Panc1 (cell line): Measurements from ENCODE around the gene SMAD7. TPM values are rescaled to one million over a fixed set of nuclear protein-coding genes. Genes with fewer than 3 reads are reported as not detected.

Experiments
- ATAC-seq: fragments of 200-7000 bp; cut with Tn5 transposase; 2 replicates; pipeline ENCODE4 v1.9.1; 2020; ENCODE audit warnings: mild to moderate bottlenecking, moderate library complexity
- BruUV-seq: library from RNA; stranded (reverse); fragments of 400-500 nt; replicated peaks from 2 replicates; lab custom pipeline; 2021; lab: Mats Ljungman, UMichigan
- CTCF ChIA-PET: fragments of 300-600 bp; sonication (Branson Sonifier 250); formaldehyde crosslinking; loops from one replicate; lab custom pipeline; 2022; ENCODE audit warnings: antibody characterized with exemption; lab: Charles Lee
- POLR2A ChIA-PET: fragments of 300-600 bp; sonication (Branson Sonifier 250); formaldehyde crosslinking; loops from one replicate; lab custom pipeline; 2022; ENCODE audit warnings: antibody characterized with exemption; lab: Charles Lee
- DNase-seq: peaks from one replicate; pipeline ENCODE4 v3.0.0-alpha.2; 2010; ENCODE audit warnings: low read depth, low spot score
- H3K27ac ChIP-seq: 2 replicates; pipeline ENCODE4 v1.5.1; 2011; ENCODE audit warnings: mild to moderate bottlenecking, low read length, inconsistent platforms
- H3K27me3 ChIP-seq: fragments of 200-500 bp; sonication (Bioruptor generic); 2 replicates; pipeline ENCODE4 v1.6.0; 2014; ENCODE audit warnings: low read length, inconsistent platforms; ENCODE audit not compliant: control insufficient read depth, insufficient read depth
- H3K36me3 ChIP-seq: fragments of 200-500 bp; sonication (Bioruptor generic); 2 replicates; pipeline ENCODE4 v1.5.1; 2014; ENCODE audit warnings: inconsistent platforms, mild to moderate bottlenecking, low read length, moderate library complexity; ENCODE audit not compliant: control insufficient read depth, insufficient read depth
- H3K4me1 ChIP-seq: 2 replicates; pipeline ENCODE4 v1.5.1; 2011; ENCODE audit warnings: inconsistent platforms, mild to moderate bottlenecking, low read length, moderate library complexity; ENCODE audit not compliant: control insufficient read depth, insufficient read depth
- H3K4me3 ChIP-seq, 2 experiments: 2 replicates each; pipeline ENCODE4 v1.5.1; 2011 to 2012; ENCODE audit warnings: low read depth in 2 of 2, low read length in 2 of 2, mild to moderate bottlenecking in 2 of 2, inconsistent platforms in 1 of 2, moderate library complexity in 1 of 2
- H3K9me3 ChIP-seq: fragments of 200-500 bp; sonication (Bioruptor generic); 2 replicates; pipeline ENCODE4 v1.5.1; 2014; ENCODE audit warnings: low read depth, mild to moderate bottlenecking, inconsistent platforms, low read length, moderate library complexity; ENCODE audit not compliant: control insufficient read depth, insufficient read depth
- CTCF ChIP-seq: fragments of 450-650 bp; IDR thresholded peaks from 2 replicates; pipeline ENCODE4 v1.5.1; 2017; ENCODE audit warnings: mild to moderate bottlenecking
- POLR2AphosphoS5 ChIP-seq: IDR thresholded peaks from 2 replicates; pipeline ENCODE4 v1.6.1; 2012; ENCODE audit warnings: mild to moderate bottlenecking, low read depth, low read length, moderate library complexity
- REST ChIP-seq, 2 experiments: IDR thresholded peaks; 2 replicates each; pipeline ENCODE4 v1.6.1; 2011 to 2012; ENCODE audit warnings: low read depth in 2 of 2, control low read depth in 1 of 2, low read length in 1 of 2, mild to moderate bottlenecking in 1 of 2, moderate library complexity in 1 of 2; ENCODE audit not compliant: insufficient read depth in 1 of 2
- SIN3A ChIP-seq: IDR thresholded peaks from 2 replicates; pipeline ENCODE4 v1.6.1; 2012; ENCODE audit warnings: low read depth, mild to moderate bottlenecking, low read length, moderate library complexity, borderline replicate concordance; ENCODE audit not compliant: insufficient read depth
- TCF7L2 ChIP-seq: IDR thresholded peaks from 2 replicates; pipeline ENCODE4 v1.6.1; 2011; ENCODE audit warnings: mild to moderate bottlenecking, low read depth, low read length, inconsistent platforms
- in situ Hi-C: cut with HindIII; loops from 2 replicates; pipeline ENCODE4 v1.10.0; 2016; ENCODE audit warnings: low sequenced_read_pairs, low pct_unique_long_range_greater_than_20kb
- intact Hi-C: fragments of 100-400 bp; cut with micrococcal nuclease; formaldehyde crosslinking; loops from one replicate; pipeline ENCODE4 v1.10.0; 2022; ENCODE audit not compliant: unreplicated experiment
- total RNA-seq: library from RNA; stranded (reverse); gene quantifications from one replicate; pipeline ENCODE4 v1.2.1, GENCODE V29; 2021; ENCODE audit not compliant: unreplicated experiment

Gene SMAD7
- total RNA-seq, 1 experiment from 2014 or later, result 21.3 TPM

- in situ Hi-C loops, result no loop called here
- Histone ChIP-seq H3K4me1 (no peaks in the 10 kb centered on the region; the same call in none of the 2 replicates), H3K4me3 (no peak overlapping the region), H3K36me3 (no peaks in the 10 kb centered on the region), H3K27me3 (no peaks in the 10 kb centered on the region), H3K27ac (no peak overlapping the region), H3K9me3 (no peaks in the 10 kb centered on the region)
- no peak for DNase-seq
- TF ChIP-seq POLR2AphosphoS5 (no peak), SIN3A (no peak), CTCF (no peak), REST (IDR thresholded peaks at IDR 0.05; ENCODE audit: insufficient read depth in 1 of 2, low read depth in 2 of 2, low read length in 1 of 2) (no peak), TCF7L2 (no peak)
- CTCF ChIA-PET, result no interaction called here
- BruUV-seq, result no TSS peak
- intact Hi-C loops, result no loop called here
- POLR2A ChIA-PET, result no interaction called here
- no peak for ATAC-seq
Observed at GRCh38 chr18:48977914-48978313, 27.1 kb upstream of the SMAD7 start.

- intact Hi-C loops (no loop called here), in situ Hi-C loops (no loop called here)
- H3K9me3 ChIP-seq, result no peaks in the 10 kb centered on the region
- peak overlapping the region; percentile 50 to 55 for H3K4me3 ChIP-seq
- H3K4me1 ChIP-seq, result no peaks in the 10 kb centered on the region; the same call in none of the 2 replicates
- ATAC-seq (peak; percentile 87), DNase-seq (no peak)
- no TSS peak for BruUV-seq
- peak overlapping the region; percentile 54 for H3K27ac ChIP-seq
- no peaks in the 10 kb centered on the region for H3K27me3 ChIP-seq
- CTCF ChIA-PET, result no interaction called here
- H3K36me3 ChIP-seq, result no peaks in the 10 kb centered on the region
- TF ChIP-seq POLR2AphosphoS5 (no peak), CTCF (no peak), SIN3A (no peak), TCF7L2 (no peak), REST (IDR thresholded peaks at IDR 0.05; ENCODE audit: insufficient read depth in 1 of 2, low read depth in 2 of 2, low read length in 1 of 2) (no peak)
- POLR2A ChIA-PET, result no interaction called here
Observed at GRCh38 chr18:48975817-48976649, 25.3 kb upstream of the SMAD7 start.
